Ascending aorta (tissue), 2 donors: Measurements from ENCODE around the gene ITGA8. TPM values are rescaled to one million over a fixed set of nuclear protein-coding genes. Genes with fewer than 3 reads are reported as not detected.

Source experiments
- DNase-seq, 2 donors: peaks; one replicate each; pipeline ENCODE4 v3.0.0-alpha.2; 2019; ENCODE audit warnings: low spot score in 2 of 2
- H3K27ac ChIP-seq, 2 donors: fragments of 200-600 bp; sonication (generic); one replicate each; pipeline ENCODE4 v1.5.1; 2016 to 2017; ENCODE audit warnings: mild to moderate bottlenecking in 1 of 2
- H3K27me3 ChIP-seq: fragments of 200-600 bp; sonication (generic); one replicate; pipeline ENCODE4 v1.5.1; 2017
- H3K36me3 ChIP-seq, 2 donors: fragments of 200-600 bp; sonication (generic); one replicate each; pipeline ENCODE4 v1.5.1; 2016
- H3K4me1 ChIP-seq, 2 donors: fragments of 200-600 bp; sonication (generic); one replicate each; pipeline ENCODE4 v1.5.1; 2016 to 2017; ENCODE audit warnings: mild to moderate bottlenecking in 1 of 2
- H3K4me3 ChIP-seq, 2 donors: fragments of 200-600 bp; sonication (generic); one replicate each; pipeline ENCODE4 v1.5.1; 2016 to 2017; ENCODE audit warnings: mild to moderate bottlenecking in 1 of 2
- H3K9me3 ChIP-seq, 2 donors: fragments of 200-600 bp; sonication (generic); one replicate each; pipeline ENCODE4 v1.5.1; 2016
- CTCF ChIP-seq, 3 experiments: fragments of 200-600 bp in 2 of 3; fragments of 450-650 bp in 1 of 3; sonication (generic) in 2 of 3; IDR thresholded peaks; one replicate each; pipeline ENCODE4 v1.5.1; 2016 to 2019; ENCODE audit warnings: antibody characterized with exemption in 3 of 3, mild to moderate bottlenecking in 1 of 3, moderate library complexity in 1 of 3
- intact Hi-C: fragments of 100-400 bp; cut with DNase I; formaldehyde crosslinking; loops from one replicate; pipeline ENCODE4 v1.15.1; 2023
- total RNA-seq: library from RNA; depleted of rRNA; stranded (reverse); fragments of >200 nt; gene quantifications from one replicate; pipeline ENCODE4 v1.1.0, GENCODE V29; 2016

The ITGA8 gene
- total RNA-seq, 1 donor from 2014 or later = 231 TPM

- no peak for TF ChIP-seq CTCF (IDR thresholded peaks at IDR 0.05)
- H3K36me3 ChIP-seq = peaks cover 4 to 12% of the 10 kb centered on the region in 2 donors
- intact Hi-C loops = loop anchor here (1.0 kb wide), 1 partner anchor 104 kb away; no protein-coding TSS in a partner anchor
- no peaks in the 10 kb centered on the region for H3K27me3 ChIP-seq
- peaks cover 7 to 33% of the 10 kb centered on the region in 2 donors for H3K4me1 ChIP-seq
- DNase-seq = no peak
- peak overlapping the region in 1 of 2 donors; percentile 96 for H3K4me3 ChIP-seq
- H3K27ac ChIP-seq = peak overlapping the region; percentile 91 to 95
- H3K9me3 ChIP-seq = no peaks in the 10 kb centered on the region
Observed at GRCh38 chr10:15720635-15721287, 1.0 kb upstream of the ITGA8 start.

GRCh38 chr10:15719049-15719898 is 448 bp downstream of the ITGA8 start:
- Histone ChIP-seq H3K27ac (peak overlapping the region; percentile 91 to 95), H3K27me3 (no peaks in the 10 kb centered on the region), H3K4me3 (peak overlapping the region; percentile 78 to 96), H3K9me3 (no peaks in the 10 kb centered on the region), H3K36me3 (peaks cover 10 to 19% of the 10 kb centered on the region in 2 donors), H3K4me1 (peaks cover 7 to 26% of the 10 kb centered on the region in 2 donors)
- intact Hi-C loops = loop anchor here (5.0 to 10.0 kb wide), 3 partner anchors 64 to 187 kb away; no protein-coding TSS in a partner anchor
- no peak for DNase-seq
- no peak for TF ChIP-seq CTCF (IDR thresholded peaks at IDR 0.05)

GRCh38 chr10:15718694-15719048 is 1.1 kb downstream of the ITGA8 start:
- TF ChIP-seq CTCF (IDR thresholded peaks at IDR 0.05) = no peak
- Histone ChIP-seq H3K4me3 (peak overlapping the region; percentile 78 to 96), H3K27ac (peak overlapping the region; percentile 91 to 95), H3K36me3 (peaks cover 10 to 19% of the 10 kb centered on the region in 2 donors), H3K27me3 (no peaks in the 10 kb centered on the region), H3K9me3 (no peaks in the 10 kb centered on the region), H3K4me1 (peaks cover 5 to 23% of the 10 kb centered on the region in 2 donors)
- intact Hi-C loops = loop anchor here (5.0 to 10.0 kb wide), 3 partner anchors 64 to 186 kb away; no protein-coding TSS in a partner anchor
- no peak for DNase-seq

- Histone ChIP-seq H3K4me1 (peaks cover 0 to 20% of the 10 kb centered on the region in 2 donors), H3K9me3 (no peaks in the 10 kb centered on the region), H3K36me3 (peaks cover 20 to 35% of the 10 kb centered on the region in 2 donors), H3K27me3 (no peaks in the 10 kb centered on the region), H3K27ac (peak overlapping the region; percentile 91 to 95), H3K4me3 (peak overlapping the region; percentile 78 to 96)
- intact Hi-C loops = loop anchor here (1.0 to 10.0 kb wide), 4 partner anchors 61 to 281 kb away; no protein-coding TSS in a partner anchor
- peak; percentile 44 to 62 (median 60) for TF ChIP-seq CTCF (IDR thresholded peaks at IDR 0.05)
- DNase-seq = no peak
Observed at GRCh38 chr10:15715619-15716227, 4.0 kb downstream of the ITGA8 start.

GRCh38 chr10:15714847-15715246 is 4.9 kb downstream of the ITGA8 start:
- peaks cover 22 to 35% of the 10 kb centered on the region in 2 donors for H3K36me3 ChIP-seq
- intact Hi-C loops = loop anchor here (1.0 to 10.0 kb wide), 4 partner anchors 60 to 281 kb away; no protein-coding TSS in a partner anchor

More at GRCh38 chr10:15714847-15715246, 4.9 kb downstream of the ITGA8 start:
- no peak for DNase-seq
- Histone ChIP-seq H3K27ac (peak overlapping the region; percentile 91 to 95), H3K4me3 (peak overlapping the region; percentile 78 to 96), H3K27me3 (no peaks in the 10 kb centered on the region), H3K4me1 (peaks cover 0 to 25% of the 10 kb centered on the region in 2 donors), H3K9me3 (no peaks in the 10 kb centered on the region)
- TF ChIP-seq CTCF (IDR thresholded peaks at IDR 0.05) = no peak
